ENCODE measurements around the gene AKT1. TPM values are rescaled to one million over a fixed set of nuclear protein-coding genes. Genes with fewer than 3 reads are reported as not detected.

AKT1 gene
- total and polyA plus RNA-seq, 2 of the 13 experiments (the other 11 are each of a cell fraction or from before 2014, with no cell fraction given) = 96.2 to 116 TPM

- TF ChIP-seq, protein P1, sequence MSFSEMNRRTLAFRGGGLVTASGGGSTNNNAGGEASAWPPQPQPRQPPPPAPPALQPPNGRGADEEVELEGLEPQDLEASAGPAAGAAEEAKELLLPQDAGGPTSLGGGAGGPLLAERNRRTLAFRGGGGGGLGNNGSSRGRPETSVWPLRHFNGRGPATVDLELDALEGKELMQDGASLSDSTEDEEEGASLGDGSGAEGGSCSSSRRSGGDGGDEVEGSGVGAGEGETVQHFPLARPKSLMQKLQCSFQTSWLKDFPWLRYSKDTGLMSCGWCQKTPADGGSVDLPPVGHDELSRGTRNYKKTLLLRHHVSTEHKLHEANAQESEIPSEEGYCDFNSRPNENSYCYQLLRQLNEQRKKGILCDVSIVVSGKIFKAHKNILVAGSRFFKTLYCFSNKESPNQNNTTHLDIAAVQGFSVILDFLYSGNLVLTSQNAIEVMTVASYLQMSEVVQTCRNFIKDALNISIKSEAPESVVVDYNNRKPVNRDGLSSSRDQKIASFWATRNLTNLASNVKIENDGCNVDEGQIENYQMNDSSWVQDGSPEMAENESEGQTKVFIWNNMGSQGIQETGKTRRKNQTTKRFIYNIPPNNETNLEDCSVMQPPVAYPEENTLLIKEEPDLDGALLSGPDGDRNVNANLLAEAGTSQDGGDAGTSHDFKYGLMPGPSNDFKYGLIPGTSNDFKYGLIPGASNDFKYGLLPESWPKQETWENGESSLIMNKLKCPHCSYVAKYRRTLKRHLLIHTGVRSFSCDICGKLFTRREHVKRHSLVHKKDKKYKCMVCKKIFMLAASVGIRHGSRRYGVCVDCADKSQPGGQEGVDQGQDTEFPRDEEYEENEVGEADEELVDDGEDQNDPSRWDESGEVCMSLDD (CRISPR knock-in tag; IDR thresholded peaks at IDR 0.05; ENCODE audit: borderline replicate concordance) = no peak; the same call in 1 of the 2 replicates
- TF ChIP-seq TAF1 (CRISPR knock-in tag; IDR thresholded peaks at IDR 0.05) (peak; percentile 70), ZFYVE20 (CRISPR knock-in tag; IDR thresholded peaks at IDR 0.05; ENCODE audit: borderline replicate concordance, low read depth) (no peak), TFDP2 (CRISPR knock-in tag; IDR thresholded peaks at IDR 0.05) (0 out of 2 replicates have a peak, but pooled peaks have one; percentile 21), ZNF644 (CRISPR knock-in tag; IDR thresholded peaks at IDR 0.05; ENCODE audit: low read depth) (no peak), RARA (CRISPR knock-in tag; IDR thresholded peaks at IDR 0.05) (peak; percentile 55), GTF2F1 (IDR thresholded peaks at IDR 0.05; ENCODE audit: low read length) (no peak), ZFP41 (CRISPR knock-in tag; IDR thresholded peaks at IDR 0.05; ENCODE audit: borderline replicate concordance) (no peak), ZNF616 (CRISPR knock-in tag; IDR thresholded peaks at IDR 0.05; ENCODE audit: low read depth) (no peak), HNF4A (CRISPR knock-in tag; IDR thresholded peaks at IDR 0.05) (no peak), NR2C2 (CRISPR knock-in tag; IDR thresholded peaks at IDR 0.05; ENCODE audit: borderline replicate concordance) (peak; percentile 98), JUND (CRISPR knock-in tag; IDR thresholded peaks at IDR 0.05) (no peak), ISL2 (CRISPR knock-in tag; IDR thresholded peaks at IDR 0.05) (no peak; the same call in 1 of the 2 replicates), NFYC (CRISPR knock-in tag; IDR thresholded peaks at IDR 0.05) (peak; percentile 93), ZNF674 (CRISPR knock-in tag; IDR thresholded peaks at IDR 0.05; ENCODE audit: low read depth) (no peak), ZNF296 (CRISPR knock-in tag; conservative IDR thresholded peaks at IDR 0.05) (no peak), ZNF326 (CRISPR knock-in tag; IDR thresholded peaks at IDR 0.05; ENCODE audit: borderline replicate concordance) (no peak), ISX (CRISPR knock-in tag; conservative IDR thresholded peaks at IDR 0.05) (no peak), ESRRA (CRISPR knock-in tag; IDR thresholded peaks at IDR 0.05; ENCODE audit: low read depth) (no peak), ONECUT2 (CRISPR knock-in tag; IDR thresholded peaks at IDR 0.05) (no peak), ZKSCAN5 (CRISPR knock-in tag; IDR thresholded peaks at IDR 0.05) (no peak), GATA4 (IDR thresholded peaks at IDR 0.05; ENCODE audit: borderline replicate concordance, low read depth) (peak; percentile 91), HOXA9 (CRISPR knock-in tag; IDR thresholded peaks at IDR 0.05; ENCODE audit: borderline replicate concordance) (no peak), ZNF670 (CRISPR knock-in tag; IDR thresholded peaks at IDR 0.05; ENCODE audit: borderline replicate concordance) (no peak), PAF1 (CRISPR knock-in tag; IDR thresholded peaks at IDR 0.05) (no peak)
- TF ChIP-seq, protein P2, sequence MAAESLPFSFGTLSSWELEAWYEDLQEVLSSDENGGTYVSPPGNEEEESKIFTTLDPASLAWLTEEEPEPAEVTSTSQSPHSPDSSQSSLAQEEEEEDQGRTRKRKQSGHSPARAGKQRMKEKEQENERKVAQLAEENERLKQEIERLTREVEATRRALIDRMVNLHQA (CRISPR knock-in tag; IDR thresholded peaks at IDR 0.05) = no peak
- TF ChIP-seq, protein P3, sequence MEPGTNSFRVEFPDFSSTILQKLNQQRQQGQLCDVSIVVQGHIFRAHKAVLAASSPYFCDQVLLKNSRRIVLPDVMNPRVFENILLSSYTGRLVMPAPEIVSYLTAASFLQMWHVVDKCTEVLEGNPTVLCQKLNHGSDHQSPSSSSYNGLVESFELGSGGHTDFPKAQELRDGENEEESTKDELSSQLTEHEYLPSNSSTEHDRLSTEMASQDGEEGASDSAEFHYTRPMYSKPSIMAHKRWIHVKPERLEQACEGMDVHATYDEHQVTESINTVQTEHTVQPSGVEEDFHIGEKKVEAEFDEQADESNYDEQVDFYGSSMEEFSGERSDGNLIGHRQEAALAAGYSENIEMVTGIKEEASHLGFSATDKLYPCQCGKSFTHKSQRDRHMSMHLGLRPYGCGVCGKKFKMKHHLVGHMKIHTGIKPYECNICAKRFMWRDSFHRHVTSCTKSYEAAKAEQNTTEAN (CRISPR knock-in tag; conservative IDR thresholded peaks at IDR 0.05) = peak; percentile 44; the same call in 1 of the 2 replicates
These were observed 28.5 kb downstream of the AKT1 start (continued) for GRCh38 chr14:104766863-104767633.
